HFFc6 (cell line): Measurements from ENCODE around the gene TENM4. TPM values are rescaled to one million over a fixed set of nuclear protein-coding genes. Genes with fewer than 3 reads are reported as not detected.

Source experiments
- DNase-seq: peaks from one replicate; pipeline ENCODE4 v3.0.0-alpha.2; 2018
- H3K27ac Mint-ChIP-seq: 2 replicates; pipeline ENCODE4 v1.8.0; 2020; ENCODE audit warnings: mild to moderate bottlenecking, mixed read lengths
- H3K27me3 Mint-ChIP-seq: 2 replicates; pipeline ENCODE4 v1.8.0; 2021; ENCODE audit warnings: mild to moderate bottlenecking, moderate library complexity, mixed read lengths; ENCODE audit not compliant: insufficient read depth
- H3K36me3 Mint-ChIP-seq: 2 replicates; pipeline ENCODE4 v1.8.0; 2021; ENCODE audit warnings: low read depth, mixed read lengths
- H3K4me1 Mint-ChIP-seq: 2 replicates; pipeline ENCODE4 v1.8.0; 2020; ENCODE audit warnings: low read depth, mixed read lengths
- H3K4me3 Mint-ChIP-seq: 2 replicates; pipeline ENCODE4 v1.8.0; 2020; ENCODE audit warnings: mild to moderate bottlenecking, moderate library complexity, mixed read lengths
- H3K9me3 Mint-ChIP-seq: 2 replicates; pipeline ENCODE4 v1.8.0; 2020; ENCODE audit warnings: mild to moderate bottlenecking, mixed read lengths
- CTCF ChIP-seq: fragments of 200-600 bp; sonication (generic); IDR thresholded peaks from 2 replicates; pipeline ENCODE4 v1.5.0; 2021; ENCODE audit warnings: antibody characterized with exemption, mild to moderate bottlenecking
- total RNA-seq, 6 experiments: library from RNA; stranded (reverse); fragmentation: NEBNext Ultra II Directional; extraction: Animal tissue kit (Norgen Biotek cat#: 25700); gene quantifications; 2 replicates in 1 of 6; 3 replicates in 5 of 6; pipeline ENCODE4 v1.2.3, GENCODE V29; 2021

The TENM4 gene
- total RNA-seq, 6 experiments from 2014 or later, result 20.9 to 45.5 (median 26.5) TPM

GRCh38 chr11:79089601-79090000 lies 351.2 kb downstream of the TENM4 start:
- TF ChIP-seq CTCF, result no peak
- H3K27ac Mint-ChIP-seq, result no peak overlapping the region
- no peaks in the 10 kb centered on the region for H3K27me3 Mint-ChIP-seq
- peaks cover 15% of the 10 kb centered on the region for H3K36me3 Mint-ChIP-seq
- H3K4me3 Mint-ChIP-seq, result no peak overlapping the region
- no peak for DNase-seq
- H3K4me1 Mint-ChIP-seq, result peaks cover 66% of the 10 kb centered on the region
- H3K9me3 Mint-ChIP-seq, result peaks cover 8% of the 10 kb centered on the region

GRCh38 chr11:79088967-79089366 lies 351.9 kb downstream of the TENM4 start:
- DNase-seq, result no peak
- Mint-ChIP-seq H3K4me3 (no peak overlapping the region), H3K27me3 (no peaks in the 10 kb centered on the region), H3K27ac (no peak overlapping the region), H3K4me1 (peaks cover 66% of the 10 kb centered on the region), H3K9me3 (peaks cover 8% of the 10 kb centered on the region), H3K36me3 (peaks cover 14% of the 10 kb centered on the region)
- no peak for TF ChIP-seq CTCF

DNA sequence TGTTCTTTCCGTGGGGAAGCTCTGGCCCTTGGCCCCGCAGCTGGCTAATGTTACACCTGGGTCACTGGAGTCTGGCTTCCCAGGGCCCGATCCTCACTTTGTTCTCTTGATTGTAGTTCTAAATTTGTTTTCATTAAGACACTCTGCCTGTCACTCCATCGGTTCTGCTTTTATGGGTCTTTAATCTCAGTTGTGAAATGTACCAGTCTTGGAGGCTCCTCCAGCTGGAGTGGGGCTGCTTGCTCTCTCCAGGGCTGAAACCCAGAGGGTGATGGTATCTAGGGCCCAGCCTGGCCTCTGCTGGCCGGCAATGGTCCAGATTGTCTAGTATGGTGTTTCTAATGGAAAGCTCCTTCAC lies 352.9 kb downstream of the TENM4 start:
- peaks cover 65% of the 10 kb centered on the region for H3K4me1 Mint-ChIP-seq
- H3K4me3 Mint-ChIP-seq, result 0 out of 2 replicates have a peak overlapping the region, but pooled peaks have one; percentile 45
- peak overlapping the region; percentile 80; the same call in 1 of the 2 replicates for H3K27ac Mint-ChIP-seq
- TF ChIP-seq CTCF, result no peak
- no peak for DNase-seq
- H3K36me3 Mint-ChIP-seq, result peaks cover 5% of the 10 kb centered on the region; the same call in 1 of the 2 replicates
- no peaks in the 10 kb centered on the region for H3K9me3 Mint-ChIP-seq
- H3K27me3 Mint-ChIP-seq, result no peaks in the 10 kb centered on the region

GRCh38 chr11:79087238-79087960 lies 353.4 kb downstream of the TENM4 start:
- DNase-seq, result peak; percentile 55
- H3K36me3 Mint-ChIP-seq, result peaks cover 5% of the 10 kb centered on the region; the same call in 1 of the 2 replicates
- no peak for TF ChIP-seq CTCF
- peak overlapping the region; percentile 80 for H3K27ac Mint-ChIP-seq
- H3K4me1 Mint-ChIP-seq, result peaks cover 61% of the 10 kb centered on the region
- no peaks in the 10 kb centered on the region for H3K27me3 Mint-ChIP-seq
- no peaks in the 10 kb centered on the region for H3K9me3 Mint-ChIP-seq
- H3K4me3 Mint-ChIP-seq, result peak overlapping the region; percentile 57

DNA sequence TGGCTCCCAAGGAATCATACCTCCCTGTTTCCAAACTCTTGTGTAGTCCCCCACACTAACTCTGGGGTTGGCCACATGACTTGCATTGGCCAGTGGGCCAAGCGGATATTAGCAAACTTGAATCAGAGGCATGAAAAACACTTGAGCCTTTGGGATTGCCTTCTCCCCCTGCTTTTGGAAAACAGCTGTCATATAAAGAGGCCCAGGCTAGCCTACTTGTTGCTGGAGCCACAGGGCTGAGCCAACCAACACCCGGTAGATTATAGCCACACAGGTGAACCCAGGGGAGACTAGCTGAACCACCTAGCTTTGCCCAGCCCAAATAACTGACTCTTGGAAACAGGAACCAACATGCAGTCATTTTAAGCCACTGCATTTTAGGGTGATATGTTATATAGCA lies 354.8 kb downstream of the TENM4 start:
- Mint-ChIP-seq H3K9me3 (no peaks in the 10 kb centered on the region), H3K4me3 (peak overlapping the region; percentile 57), H3K36me3 (peaks cover 5% of the 10 kb centered on the region; the same call in 1 of the 2 replicates), H3K27me3 (peaks cover 2% of the 10 kb centered on the region; the same call in 1 of the 2 replicates), H3K27ac (peak overlapping the region; percentile 80), H3K4me1 (peaks cover 63% of the 10 kb centered on the region)
- DNase-seq, result no peak
- TF ChIP-seq CTCF, result no peak
